Measurements from ENCODE around the gene NAA80.
A peak's percentile ranks its signal among the peaks of the same experiment; 100 is the strongest.
"Not testable (repeated sequence)": the region's sequence is repeated elsewhere in the genome, so short reads cannot be mapped to it uniquely, and the experiment has no call there.

Gene NAA80

GRCh38 chr3:50263478-50264382, 35.5 kb downstream of the NAA80 start:
- DNase-seq (ENCODE audit: low read depth), result no peak
- no peak overlapping the region for H3K4me3 ChIP-seq (ENCODE audit: low read depth, low read length)
- TF ChIP-seq CTCF (conservative IDR thresholded peaks at IDR 0.05; ENCODE audit: low read depth, low read length), result no peak

DNA sequence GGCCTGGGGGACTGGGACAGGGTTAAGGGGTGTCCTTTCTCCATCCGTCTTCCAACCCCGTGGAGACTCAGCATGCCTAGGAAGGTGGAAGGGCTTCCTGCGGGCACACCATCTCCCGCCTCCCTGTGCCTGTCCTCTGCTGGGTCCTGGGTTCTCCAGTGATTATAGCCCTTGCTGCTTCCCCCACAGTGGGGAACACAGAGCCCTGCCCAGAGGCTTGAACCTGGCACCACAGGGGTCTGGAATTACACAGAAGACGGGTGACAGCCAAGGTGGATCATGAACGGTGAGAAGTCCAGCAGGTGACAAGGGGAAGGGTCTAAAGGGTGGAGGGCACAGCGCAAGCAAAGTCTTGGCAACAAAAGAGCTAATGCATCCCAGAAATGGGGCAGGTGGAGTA, 36.4 kb downstream of the NAA80 start:
- no peak for DNase-seq (ENCODE audit: low read depth)
- no peak overlapping the region for H3K4me3 ChIP-seq (ENCODE audit: low read depth, low read length)
- TF ChIP-seq CTCF (conservative IDR thresholded peaks at IDR 0.05; ENCODE audit: low read depth, low read length), result no peak

DNA sequence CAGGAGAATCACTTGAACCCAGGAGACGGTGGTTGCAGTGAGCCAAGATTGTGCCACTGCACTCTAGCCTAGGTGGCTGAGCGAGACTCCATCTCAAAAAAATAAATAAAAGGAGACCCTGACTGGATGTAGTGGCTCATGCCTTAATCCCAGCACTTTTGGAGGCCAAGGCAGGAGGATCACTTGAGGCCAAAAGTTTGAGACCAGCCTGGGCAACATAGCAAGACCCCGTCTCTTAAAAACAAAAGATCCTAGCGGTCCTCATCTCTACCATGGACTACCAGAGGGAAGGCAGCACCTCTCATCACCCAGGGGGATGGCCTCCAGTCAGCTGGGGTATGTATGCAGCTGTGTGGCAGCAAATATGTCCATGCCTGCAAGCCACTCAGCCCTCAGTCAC, 37.0 kb downstream of the NAA80 start:
- DNase-seq (ENCODE audit: low read depth); H3K4me3 ChIP-seq (ENCODE audit: low read depth, low read length): not testable (repeated sequence)

- no peak for TF ChIP-seq CTCF (conservative IDR thresholded peaks at IDR 0.05; ENCODE audit: low read depth, low read length)
- DNase-seq (ENCODE audit: low read depth), result no peak
- H3K4me3 ChIP-seq (ENCODE audit: low read depth, low read length), result no peak overlapping the region
These were observed 37.7 kb downstream of the NAA80 start for GRCh38 chr3:50261505-50261904.

DNA sequence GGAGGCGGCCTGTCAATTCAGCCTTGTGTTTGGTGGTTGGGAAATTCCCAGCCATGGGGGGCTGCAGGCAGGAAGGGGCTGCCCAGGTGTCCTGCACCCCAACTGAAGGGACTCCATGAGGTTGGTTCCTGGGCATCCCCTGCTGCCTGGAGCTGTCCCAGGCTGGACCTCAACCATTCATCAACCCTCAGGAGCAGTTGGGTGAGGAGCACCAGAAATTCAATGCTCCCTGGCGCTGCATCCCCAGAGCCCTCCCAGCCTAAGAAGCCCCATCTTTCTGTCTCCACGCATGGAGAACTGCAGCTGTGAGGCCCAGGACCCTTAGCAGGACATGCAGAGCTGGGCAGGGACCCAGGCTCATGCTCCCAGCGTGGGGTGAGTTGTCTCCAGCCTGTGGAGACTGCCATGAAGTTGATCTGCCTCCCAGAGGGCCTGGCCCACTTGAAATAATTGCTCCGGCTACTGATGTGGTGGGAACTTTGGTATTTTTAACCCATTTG, 38.2 kb downstream of the NAA80 start:
- no peak overlapping the region for H3K4me3 ChIP-seq (ENCODE audit: low read depth, low read length)
- DNase-seq (ENCODE audit: low read depth), result peak; percentile 36
- no peak for TF ChIP-seq CTCF (conservative IDR thresholded peaks at IDR 0.05; ENCODE audit: low read depth, low read length)

DNA sequence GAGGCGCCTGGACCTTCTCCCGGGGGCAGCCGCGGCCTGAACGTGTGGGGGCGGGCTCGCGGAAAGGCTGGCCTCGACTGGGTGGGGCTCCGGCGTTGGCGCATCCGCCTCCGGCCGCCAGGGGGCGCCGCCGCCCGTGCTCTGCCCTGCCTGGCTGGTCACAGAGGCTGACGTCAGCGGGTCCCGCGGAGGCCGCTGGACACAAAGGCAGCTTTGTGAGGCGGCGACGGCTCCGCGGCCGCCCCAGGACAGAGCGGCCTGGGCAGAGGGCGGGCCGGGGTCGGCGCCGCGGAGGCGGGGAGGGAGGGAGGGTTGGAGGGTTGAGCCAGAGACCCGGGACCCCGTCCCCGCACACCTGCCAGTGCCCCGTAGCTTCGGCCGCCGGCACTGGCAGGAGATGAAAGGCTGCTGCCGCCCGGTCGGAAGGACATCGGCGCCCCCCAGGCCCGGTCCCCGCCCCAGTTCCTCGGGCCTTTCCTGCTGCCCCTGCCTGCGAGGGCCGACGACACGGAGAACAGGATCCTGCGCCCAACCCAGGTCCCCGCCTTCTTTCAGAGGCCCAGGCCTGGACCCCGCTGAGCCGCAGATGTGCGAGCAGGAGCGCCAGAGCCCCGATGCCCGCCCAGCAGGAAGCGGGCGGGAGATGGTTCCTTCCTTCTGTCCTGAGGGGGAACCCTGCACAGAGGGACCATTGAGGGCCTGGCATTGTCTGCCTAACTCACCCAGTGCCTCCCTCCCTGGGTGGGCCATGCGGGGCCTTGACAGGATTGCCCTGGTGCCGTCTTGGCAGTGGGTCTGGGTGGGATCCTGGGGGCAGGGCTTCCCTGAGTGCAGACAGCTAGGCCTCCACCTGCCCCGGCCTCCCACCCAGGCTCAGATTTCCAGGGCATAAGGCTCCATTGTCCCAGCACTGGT, 38.9 kb downstream of the NAA80 start:
- H3K4me3 ChIP-seq (ENCODE audit: low read depth, low read length), result peak overlapping the region; percentile 60
- TF ChIP-seq CTCF (conservative IDR thresholded peaks at IDR 0.05; ENCODE audit: low read depth, low read length), result peak; percentile 58
- peak; percentile 90 for DNase-seq (ENCODE audit: low read depth)

- peak overlapping the region; percentile 34 for H3K4me3 ChIP-seq (ENCODE audit: low read depth, low read length)
- no peak for DNase-seq (ENCODE audit: low read depth)
- TF ChIP-seq CTCF (conservative IDR thresholded peaks at IDR 0.05; ENCODE audit: low read depth, low read length), result no peak
These were observed 39.7 kb downstream of the NAA80 start for GRCh38 chr3:50259432-50260026.

Measured in choroid plexus epithelial cell (primary cell).